C4-2B (cell line): Measurements from ENCODE around the gene STC2.

Experiments used
- CTCF ChIP-seq: fragments of 450-650 bp; conservative IDR thresholded peaks from 2 replicates; pipeline ENCODE4 v1.5.1; 2017; ENCODE audit warnings: mild to moderate bottlenecking
- ZFX ChIP-seq: fragments of 450-650 bp; IDR thresholded peaks from 2 replicates; pipeline ENCODE4 v1.6.1; 2017

GRCh38 chr5:173288632-173289031 lies 39.6 kb downstream of the STC2 start:
- TF ChIP-seq CTCF = no peak
- TF ChIP-seq ZFX = no peak
